Measurements from ENCODE around the gene GREM1.

Gene GREM1

GRCh38 chr15:32732574-32733157, 14.9 kb downstream of the GREM1 start:
- no peak for DNase-seq

- DNase-seq, result no peak
Measured at GRCh38 chr15:32733281-32733680, 15.5 kb downstream of the GREM1 start.

GRCh38 chr15:32735989-32736700, 18.3 kb downstream of the GREM1 start:
- DNase-seq, result no peak

- DNase-seq, result no peak
Measured at GRCh38 chr15:32736701-32737061, 18.9 kb downstream of the GREM1 start.

GRCh38 chr15:32737304-32737703, 19.5 kb downstream of the GREM1 start:
- DNase-seq, result no peak

- DNase-seq, result no peak
Measured at GRCh38 chr15:32738666-32739065, 20.9 kb downstream of the GREM1 start.

GRCh38 chr15:32739522-32740063, 21.8 kb downstream of the GREM1 start:
- no peak for DNase-seq

- no peak for DNase-seq
Measured at GRCh38 chr15:32743411-32744140, 25.8 kb downstream of the GREM1 start.

- no peak for DNase-seq
Measured at GRCh38 chr15:32746116-32746857, 28.5 kb downstream of the GREM1 start.

- no peak for DNase-seq
Measured at GRCh38 chr15:32747921-32748342, 30.1 kb downstream of the GREM1 start.

GRCh38 chr15:32750979-32751378, 33.2 kb downstream of the GREM1 start:
- DNase-seq, result no peak

GRCh38 chr15:32757426-32757825, 39.6 kb downstream of the GREM1 start:
- DNase-seq, result no peak

GRCh38 chr15:32763295-32763694, 45.5 kb downstream of the GREM1 start:
- no peak for DNase-seq

- DNase-seq, result no peak
Measured at GRCh38 chr15:32765236-32765635, 47.4 kb downstream of the GREM1 start.

- DNase-seq, result no peak
Measured at GRCh38 chr15:32766101-32766500, 48.3 kb downstream of the GREM1 start.

- no peak for DNase-seq
Measured at GRCh38 chr15:32767236-32767635, 49.4 kb downstream of the GREM1 start.

GRCh38 chr15:32774022-32774421, 56.2 kb downstream of the GREM1 start:
- no peak for DNase-seq

- DNase-seq, result no peak
Measured at GRCh38 chr15:32775103-32775502, 57.3 kb downstream of the GREM1 start.

GRCh38 chr15:32778391-32779176, 60.8 kb downstream of the GREM1 start:
- no peak for DNase-seq

GRCh38 chr15:32781781-32782180, 64.0 kb downstream of the GREM1 start:
- no peak for DNase-seq

GRCh38 chr15:32784581-32784980, 66.8 kb downstream of the GREM1 start:
- DNase-seq, result no peak

- no peak for DNase-seq
Measured at GRCh38 chr15:32786906-32787305, 69.1 kb downstream of the GREM1 start.

Measured in stimulated activated CD4-positive, alpha-beta T cell treated with anti-CD3 and anti-CD28 coated beads, Interleukin-2, amount 100 ng/mL, for 48 hours (primary cell).